ELR (cell line): ENCODE results near the gene SHISAL2B.
"Not testable (repeated sequence)": the region's sequence is repeated elsewhere in the genome, so short reads cannot be mapped to it uniquely, and the experiment has no call there.

Source experiments
- DNase-seq: peaks from one replicate; pipeline ENCODE4 v3.0.0-alpha.2; 2015; ENCODE audit warnings: low read depth

The SHISAL2B gene

DNA sequence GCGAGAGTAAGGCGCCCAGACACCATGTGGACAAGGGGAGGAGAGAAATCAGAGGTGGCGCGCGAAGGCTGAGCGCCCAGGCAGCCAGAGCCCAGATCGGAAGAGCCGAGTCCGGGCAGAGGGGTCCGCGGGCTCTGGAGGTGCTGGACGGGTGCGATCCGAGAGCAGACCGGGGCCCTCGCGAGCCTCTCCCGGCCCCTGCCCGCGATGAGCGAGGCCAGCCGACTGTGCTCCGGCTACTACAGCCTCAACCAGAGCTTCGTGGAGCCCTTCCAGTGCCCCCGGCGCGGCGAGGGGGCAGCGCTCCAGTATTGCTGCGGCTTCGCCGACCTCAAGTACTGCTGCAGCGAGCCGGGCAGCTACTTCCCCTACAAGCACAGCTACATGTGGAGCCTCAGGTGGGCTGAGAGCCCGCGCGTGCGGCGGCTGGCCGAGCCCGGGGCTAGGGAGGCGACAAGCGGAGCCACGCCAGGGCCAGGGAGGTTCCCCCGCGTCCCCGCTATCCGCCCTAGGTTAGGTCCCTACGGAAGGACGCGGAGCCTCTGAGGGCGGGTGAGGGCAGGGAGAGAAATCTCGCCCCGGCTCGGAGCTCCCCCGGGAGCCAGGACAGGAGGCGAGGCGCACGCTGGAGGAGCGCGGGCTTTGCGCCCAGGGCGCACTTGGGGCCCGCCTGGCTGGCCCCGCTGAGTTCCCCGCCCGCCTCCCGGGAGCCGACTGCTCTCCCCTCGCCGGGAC is at the start of gene SHISAL2B:
Gene SHISAL2B (plus strand): TSS at position 87 of the 735 bp plus-strand sequence. CDS start 121 bp downstream, at position 208.
- peak; percentile 30 for DNase-seq

DNA sequence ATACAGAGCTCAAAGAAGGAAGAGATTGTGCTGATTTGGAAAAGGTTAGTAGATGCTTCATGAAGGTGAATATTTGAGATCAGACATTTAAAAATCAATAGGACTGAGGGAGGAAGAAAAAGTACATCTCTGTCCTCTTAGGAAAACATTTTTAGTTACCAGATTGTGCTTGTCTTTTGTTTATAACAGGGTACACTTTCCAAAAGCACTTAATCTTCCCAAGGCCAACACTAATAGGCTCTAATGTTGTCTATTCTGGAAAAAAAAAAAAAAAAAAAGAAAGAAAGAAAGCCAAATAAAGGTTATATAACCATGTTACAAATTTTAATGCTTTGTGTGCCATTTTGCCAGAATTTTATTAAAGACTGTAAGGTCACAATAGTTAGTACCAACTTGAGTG is 45.5 kb upstream of the SHISAL2B start:
- no peak for DNase-seq

DNA sequence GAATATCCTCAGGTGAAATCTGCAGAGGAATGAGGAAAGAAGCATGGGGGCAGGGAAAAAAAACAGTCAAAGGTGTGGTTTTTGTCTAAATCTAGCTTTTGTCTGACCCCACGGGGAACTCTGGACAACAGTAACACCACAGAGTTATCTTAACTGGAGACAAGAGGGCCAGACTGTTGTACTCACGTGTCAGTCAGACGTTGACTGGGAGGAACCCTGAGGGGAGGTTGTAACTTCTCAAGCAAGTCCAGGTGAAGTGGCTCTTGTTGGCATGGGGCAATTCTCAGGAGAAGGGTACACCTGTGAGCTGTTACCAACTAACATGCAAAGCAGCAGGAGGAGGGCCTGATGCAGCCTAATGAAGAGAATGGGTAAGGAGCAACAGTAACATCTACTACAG is 44.1 kb upstream of the SHISAL2B start:
- no peak for DNase-seq

DNA sequence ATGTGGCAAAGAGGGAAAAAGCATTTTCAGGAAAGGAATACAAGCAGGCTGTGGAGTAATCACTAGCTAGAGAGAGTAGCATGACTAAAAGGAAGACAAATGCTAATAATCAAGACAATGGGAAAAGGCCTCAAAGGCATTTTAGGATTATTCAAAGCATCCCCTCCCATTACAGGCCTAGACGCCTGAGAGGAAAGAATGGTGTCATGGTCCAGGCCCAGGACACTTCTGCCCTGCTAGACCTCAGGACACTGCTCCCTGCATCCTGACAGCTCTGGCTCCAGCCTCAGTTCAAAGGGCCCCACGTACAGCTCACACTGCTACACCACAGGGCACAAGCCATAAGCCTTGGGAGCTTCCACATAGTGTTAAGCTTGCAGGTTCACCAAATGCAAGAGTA is 40.8 kb upstream of the SHISAL2B start:
- DNase-seq, result no peak

DNA sequence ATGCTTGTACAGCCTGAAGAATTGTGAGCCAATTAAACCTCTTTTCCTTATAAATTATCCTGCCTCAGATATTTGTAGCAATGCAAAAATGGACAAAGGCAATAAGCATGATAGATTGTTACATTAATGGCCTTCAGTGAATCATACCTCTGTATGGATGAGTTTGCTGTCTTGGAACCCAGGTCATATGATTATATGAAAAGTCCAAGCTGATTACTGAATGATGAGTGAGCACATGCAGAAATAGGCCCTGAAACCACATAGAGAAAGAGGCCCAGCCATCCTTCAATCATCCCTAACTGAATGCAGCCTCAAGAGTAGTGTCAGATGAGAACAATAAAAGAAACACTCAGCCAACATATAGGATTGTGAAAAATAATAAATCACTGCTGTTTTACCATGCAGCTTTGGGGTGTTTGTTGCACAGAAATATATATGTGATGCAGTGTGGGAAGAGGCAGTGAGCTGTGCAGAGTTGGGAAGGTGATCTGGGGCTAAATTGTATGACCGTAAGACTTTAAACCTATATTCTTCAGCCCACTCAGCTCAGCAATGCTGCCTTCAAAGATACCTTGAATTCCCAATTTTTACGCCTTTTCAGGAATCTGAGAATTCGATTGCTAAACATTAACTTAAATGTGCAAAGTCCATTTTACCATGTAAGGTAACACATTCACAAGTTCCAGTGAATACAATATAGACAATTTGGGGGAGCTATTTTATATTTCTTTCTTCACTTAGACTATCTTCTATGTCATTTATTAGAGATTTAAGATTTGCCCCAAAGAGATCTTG is 36.3 kb upstream of the SHISAL2B start:
- DNase-seq, result peak; percentile 9

DNA sequence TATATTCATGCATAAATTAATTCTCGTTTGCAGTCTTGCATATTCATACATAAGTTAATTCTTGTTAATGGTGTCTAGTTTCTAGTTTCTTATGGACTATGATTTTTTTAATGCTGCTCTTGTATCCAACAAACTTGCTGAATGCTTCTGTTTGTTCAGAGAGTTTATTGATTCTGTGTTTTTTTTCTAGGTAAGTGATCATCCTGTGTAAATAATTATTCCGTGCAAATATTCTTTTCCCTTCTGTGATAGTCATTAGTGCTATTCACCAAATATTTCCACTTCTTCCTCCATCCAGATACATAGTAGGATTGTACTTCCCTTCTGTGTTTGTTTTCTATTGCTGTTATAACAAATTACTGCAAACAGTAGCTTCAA is 35.8 kb upstream of the SHISAL2B start:
- DNase-seq, result no peak

DNA sequence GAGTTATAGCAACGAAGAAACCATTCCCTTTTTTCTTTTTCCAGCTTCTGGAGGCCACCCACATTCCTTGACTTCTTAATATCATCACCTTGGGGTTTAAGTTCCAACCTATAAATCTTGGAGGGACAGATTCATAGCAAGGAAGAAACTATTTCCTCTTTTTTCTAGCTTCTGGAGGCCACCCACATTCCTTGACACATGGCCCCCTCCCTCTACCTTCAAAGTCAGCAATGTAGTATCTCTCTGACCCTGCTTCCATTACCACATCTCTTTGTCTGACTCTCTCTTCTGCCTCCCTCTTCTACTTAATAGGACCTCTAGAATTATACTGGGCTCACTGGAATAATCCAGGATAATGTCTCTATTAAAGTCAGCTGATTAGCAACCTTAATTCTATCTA is 34.7 kb upstream of the SHISAL2B start:
- DNase-seq, result no peak

DNA sequence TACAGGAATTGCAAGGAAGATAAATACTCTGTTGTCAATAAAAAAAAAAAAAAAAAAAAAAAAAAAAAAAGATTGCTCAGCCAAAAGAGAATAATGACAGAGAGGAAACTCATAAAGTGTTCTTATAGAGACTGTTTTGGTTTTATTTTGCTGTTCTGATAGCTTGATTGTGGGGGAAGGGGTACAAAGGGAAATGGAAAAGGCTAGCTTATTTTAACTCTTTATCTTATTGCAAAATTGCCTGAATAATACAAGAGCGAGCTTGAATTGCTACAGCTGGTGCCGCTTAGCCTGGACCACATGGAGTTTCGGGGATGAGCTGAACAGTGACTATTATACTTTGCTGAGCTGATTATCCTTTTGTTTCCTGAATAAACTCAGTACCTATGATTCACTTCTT is 31.0 kb upstream of the SHISAL2B start:
- no peak for DNase-seq

DNA sequence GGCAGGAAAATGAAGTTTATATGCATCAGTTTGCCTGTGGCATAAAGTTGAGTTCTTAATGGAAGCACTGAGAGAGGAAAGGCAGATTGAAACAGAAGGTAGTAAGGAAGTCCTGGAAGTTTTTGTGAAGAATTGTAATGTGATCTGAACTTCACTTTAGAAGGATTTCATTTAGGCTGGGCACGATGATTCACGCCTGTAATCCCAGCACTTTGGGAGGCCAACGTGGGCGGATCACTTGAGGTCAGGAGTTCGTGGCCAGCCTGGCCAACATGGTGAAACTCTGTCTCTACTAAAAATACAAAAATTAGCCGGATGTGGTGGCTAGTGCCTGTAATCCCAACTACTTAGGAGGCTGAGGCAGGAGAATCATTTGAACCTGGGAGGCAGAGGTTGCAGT is 27.1 kb upstream of the SHISAL2B start:
- peak; percentile 18 for DNase-seq

DNA sequence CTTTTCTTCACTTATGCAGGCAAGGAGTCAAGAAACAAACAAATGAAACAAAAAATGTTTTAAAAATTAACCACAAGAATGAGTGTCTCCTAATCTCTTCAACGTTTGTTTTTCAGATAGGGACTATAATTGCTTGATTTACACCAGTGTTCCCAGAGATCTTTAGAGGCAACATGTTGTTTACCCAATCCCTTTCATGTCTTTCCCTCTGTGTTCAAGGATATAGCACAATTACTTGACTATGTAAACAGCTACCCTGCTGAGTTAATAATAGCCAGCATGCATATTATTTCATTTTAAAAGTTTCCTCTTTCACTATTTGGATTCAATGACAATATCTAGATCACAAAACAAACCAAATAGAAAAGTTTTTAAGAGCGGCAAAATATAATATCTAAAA is 25.1 kb upstream of the SHISAL2B start:
- no peak for DNase-seq

DNA sequence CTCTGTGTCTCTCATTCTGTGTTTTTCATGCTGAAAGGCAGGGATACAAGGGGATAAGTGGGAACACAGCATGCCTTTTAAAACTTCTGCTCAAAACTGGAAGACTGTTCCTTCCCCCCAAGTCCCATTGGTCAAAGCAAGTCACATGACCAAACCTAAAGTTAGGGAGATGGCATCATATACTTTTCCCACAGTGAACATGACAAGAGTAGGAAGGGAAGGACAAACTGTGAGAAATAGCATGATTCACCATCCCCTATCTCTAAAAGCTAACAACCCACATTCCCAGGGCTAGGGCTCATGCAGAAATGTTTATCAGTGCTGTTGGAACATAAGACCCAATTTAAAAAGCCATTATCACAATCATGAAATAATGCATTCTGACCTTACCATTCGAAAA is 24.2 kb upstream of the SHISAL2B start:
- peak; percentile 63 for DNase-seq

DNA sequence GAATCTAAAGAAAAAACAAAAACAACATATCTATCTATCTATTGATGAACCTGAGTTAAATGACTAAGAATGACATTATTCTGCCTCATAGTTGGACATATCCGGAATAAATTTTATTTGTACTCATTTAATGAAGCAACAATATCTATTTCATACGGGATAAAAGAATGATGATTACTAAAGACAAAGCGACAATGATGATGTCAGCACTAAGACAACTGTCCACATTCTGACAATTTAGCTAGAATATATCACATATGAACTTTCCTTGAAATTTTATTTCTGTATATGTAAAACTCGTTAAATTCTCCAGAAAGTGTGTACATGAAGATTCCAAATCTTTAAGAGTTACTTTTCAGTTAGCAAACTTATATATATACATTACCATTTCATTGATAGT is 23.2 kb upstream of the SHISAL2B start:
- DNase-seq, result no peak

DNA sequence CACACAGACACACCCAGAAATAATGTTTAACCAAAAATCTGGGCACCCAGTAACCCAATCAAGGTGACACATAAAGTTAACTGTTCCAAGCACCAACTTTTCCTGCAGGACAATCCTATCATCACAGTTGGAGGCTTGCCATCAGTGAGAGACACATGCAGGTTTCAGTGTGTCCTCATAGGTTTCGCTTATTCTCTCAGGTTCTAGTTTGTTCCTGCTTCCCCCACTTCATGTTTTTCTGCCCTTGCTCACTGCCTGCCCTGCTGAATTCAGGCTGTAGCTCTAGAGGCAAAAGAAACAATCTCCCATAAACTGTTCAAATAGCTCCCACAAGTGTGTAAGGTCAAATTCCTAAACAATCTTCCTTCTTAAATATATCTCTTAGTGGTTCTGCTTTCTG is 20.0 kb upstream of the SHISAL2B start:
- no peak for DNase-seq

DNA sequence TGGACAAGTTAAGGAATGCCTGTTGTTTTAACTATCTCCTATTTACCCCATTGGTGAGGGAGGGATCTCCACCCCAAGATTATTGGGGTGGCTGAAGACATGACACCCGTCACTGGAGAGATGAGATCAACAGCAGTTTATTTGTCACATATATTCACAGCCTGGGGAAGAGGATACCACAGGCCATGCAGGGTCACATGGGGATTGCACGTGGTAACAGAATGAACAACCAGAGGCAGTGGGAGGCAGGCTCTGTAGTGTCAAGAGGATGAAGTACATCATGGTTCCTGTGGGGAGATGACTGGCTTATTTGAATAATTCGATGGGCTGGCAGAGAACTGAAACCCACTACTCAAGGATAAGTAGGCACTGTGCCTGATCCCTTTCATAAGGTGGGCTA is 18.6 kb upstream of the SHISAL2B start:
- DNase-seq, result no peak

DNA sequence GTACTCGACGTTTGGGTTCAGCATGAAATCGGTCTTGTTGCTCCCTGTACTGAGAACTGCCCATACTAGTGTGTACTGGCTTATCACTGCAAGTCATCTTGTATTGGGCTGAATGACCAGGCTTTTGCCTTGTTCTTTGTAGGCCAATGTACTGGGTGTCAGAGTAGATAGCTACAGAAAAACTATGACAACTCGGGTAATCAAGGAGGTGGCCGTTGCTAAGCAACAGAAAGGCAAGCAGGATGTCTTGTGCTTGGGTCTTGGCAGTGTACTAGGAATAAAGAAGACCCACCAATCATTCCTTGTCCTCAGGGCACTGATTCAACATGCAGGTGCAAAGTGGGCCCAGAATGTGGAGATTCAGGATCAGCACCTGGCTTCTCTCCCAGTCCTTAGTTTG is 11.9 kb upstream of the SHISAL2B start:
- DNase-seq, result no peak

DNA sequence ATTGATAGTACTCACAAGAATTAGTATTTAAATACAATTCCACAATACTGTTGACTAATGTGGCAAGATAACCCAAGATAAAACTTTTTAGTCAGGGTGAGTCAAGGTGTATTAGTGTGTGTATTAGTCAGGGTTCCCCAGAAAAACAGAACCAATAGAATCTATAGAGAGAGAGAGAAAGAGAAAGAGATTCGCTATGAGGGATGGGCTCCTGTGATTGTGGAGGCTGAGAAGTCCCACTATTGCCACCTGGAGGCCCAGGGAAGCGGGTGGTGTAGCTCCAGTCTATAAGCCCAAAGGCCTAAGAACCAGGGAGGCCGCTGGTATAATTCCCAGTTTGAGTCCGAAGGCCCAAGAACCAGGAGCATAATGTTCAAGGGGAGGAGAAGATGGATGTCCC is 10.0 kb upstream of the SHISAL2B start:
- DNase-seq, result peak; percentile 39

DNA sequence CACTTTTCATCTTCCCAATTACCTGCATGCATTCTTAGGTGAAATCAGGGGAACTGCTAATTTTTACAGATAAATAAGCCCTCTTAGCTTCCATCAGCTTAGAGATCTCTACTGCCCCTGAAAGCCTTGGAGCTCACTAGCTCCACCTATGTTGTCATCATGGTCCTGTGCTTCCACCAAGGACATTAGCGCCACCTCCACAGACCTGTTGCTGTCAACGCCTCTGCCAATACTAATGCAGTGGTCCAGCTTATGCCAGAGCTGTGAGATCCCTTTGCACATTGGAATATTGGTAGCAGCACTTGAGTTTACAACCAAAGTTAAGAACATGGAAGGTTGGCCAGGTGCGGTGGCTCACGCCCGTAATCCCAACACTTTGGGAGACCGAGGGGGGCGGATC is 7.7 kb upstream of the SHISAL2B start:
- DNase-seq, result no peak

DNA sequence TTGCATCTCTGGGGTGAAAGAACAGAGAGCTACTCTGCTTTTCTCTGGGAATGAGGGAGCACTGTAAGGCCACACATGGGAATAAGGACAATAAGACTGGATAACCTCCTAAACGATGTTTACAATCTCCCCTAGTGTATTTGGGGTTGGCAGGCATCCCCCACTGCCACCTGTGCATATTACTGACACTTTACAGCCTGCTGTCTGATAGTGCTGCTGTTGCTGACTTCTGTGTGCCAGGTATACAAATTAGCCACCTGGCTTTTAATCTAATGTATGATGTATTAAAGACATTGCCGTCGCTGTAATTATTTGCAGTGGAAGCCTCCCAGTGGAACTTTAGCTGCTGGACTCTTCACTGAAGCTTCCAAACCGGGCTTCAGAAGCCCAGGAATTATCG is 4.4 kb upstream of the SHISAL2B start:
- no peak for DNase-seq

DNA sequence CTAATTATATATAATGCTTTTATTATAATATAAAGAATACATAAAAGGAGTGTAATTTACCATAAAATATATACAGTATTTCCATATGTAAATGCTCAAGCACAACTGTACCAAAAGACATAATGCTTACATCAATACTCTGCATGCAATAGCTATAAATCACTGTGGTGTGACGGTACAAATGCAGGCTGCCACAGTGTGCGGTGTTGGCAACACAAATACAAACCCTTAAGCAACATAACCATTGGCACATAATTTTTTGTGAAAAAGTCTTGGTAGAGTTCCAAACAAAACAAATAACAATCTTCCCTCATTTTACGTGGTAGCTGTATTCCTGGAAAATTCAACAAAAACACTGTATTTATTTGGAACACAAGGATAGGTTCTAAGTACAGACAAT is 1.9 kb upstream of the SHISAL2B start:
- no peak for DNase-seq

DNA sequence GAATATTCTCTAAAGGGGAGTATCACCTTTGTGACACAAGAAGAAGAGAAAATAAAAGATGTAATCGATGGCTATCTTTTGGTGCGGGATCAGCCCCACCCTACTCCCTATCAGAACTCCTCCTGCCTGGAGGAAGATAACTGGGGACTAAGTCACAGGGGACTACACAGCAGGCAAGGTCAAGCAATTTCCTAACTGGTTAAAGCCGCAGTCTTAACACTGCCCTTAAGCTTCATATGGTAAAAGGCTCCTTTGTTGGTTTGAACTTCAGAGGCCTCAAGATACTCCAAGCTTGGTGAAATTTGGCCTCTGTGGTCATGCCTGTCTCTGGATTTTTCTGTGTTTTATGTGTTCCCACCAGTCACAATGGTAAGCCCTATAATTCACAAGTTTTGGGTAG is 1.3 kb upstream of the SHISAL2B start:
- DNase-seq, result no peak

DNA sequence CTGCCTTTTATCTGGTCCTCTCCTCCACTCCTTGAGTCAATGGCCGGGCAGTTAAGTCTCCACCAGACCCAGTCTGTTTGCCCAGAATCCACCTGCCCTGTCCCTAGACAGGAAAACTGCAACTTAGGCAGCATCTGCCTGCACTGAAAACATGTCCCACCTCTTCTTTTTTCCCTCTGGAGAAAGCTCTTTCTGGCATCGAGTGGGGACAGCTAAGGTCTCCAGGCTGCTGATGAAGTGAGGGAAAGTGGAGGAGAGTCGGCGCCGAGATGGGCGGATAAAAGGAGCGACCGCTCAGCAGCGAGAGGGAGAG is 243 bp upstream of the SHISAL2B start:
- no peak for DNase-seq

DNA sequence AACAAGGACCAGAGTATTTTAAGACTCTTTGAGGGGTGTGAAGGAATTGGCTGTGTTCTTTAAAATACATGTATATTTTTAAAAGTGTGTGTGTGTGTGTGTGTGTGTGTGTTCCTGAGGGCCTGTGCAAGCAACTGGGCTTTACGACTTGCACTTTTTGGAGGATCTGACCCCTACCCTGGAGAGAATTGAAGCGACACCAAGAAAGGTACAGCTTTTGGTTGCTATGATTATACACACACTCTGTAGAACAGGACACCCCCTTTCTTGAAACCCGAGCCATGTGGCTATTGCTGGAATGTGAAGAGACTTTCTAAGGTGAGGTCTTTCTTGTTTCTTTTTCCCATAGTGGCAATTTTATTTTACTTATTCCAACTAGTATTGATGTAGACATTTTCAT is 988 bp downstream of the SHISAL2B start:
- DNase-seq, result no peak

DNA sequence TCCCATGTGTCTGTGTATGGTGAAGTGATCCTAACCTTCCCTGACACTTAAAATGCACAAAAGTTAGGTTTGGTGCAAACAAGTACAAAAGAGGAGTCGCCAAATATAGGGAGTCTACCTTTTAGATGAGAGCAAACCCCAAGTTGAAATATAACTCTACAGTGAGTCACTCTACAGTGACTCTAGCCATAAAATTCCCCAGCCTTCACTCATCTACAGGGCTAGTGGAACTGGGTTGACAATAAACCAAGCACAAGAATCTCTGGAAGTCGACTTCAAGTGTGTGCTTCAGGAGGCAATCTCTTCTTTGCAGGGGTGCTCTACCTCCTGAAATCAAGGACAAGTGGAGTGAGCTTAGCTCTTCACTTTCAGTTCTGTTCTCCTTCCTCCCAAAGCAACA is 3.3 kb downstream of the SHISAL2B start:
- peak; percentile 23 for DNase-seq

DNA sequence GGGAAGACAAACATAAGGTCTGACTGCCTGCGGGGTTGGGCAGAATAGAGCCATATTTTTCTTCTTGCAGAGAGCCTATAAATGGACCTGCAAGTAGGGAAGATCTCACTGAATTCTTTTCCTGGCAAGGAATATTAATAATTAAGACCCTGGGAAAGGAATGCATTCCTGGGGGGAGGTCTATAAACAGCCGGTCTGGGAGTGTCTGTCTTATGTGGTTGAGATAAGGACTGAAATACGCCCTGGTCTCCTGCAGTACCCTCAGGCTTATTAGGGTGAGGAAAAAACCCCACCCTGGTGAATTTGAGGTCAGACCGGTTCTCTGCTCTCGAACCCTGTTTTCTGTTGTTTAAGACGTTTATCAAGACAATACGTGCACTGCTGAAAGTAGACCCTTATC is 6.1 kb downstream of the SHISAL2B start:
- DNase-seq, result not testable (repeated sequence)
